ENCODE measurements around the gene ATF5. TPM values are rescaled to one million over a fixed set of nuclear protein-coding genes. Genes with fewer than 3 reads are reported as not detected.

Gene ATF5
- total RNA-seq, 1 donor from 2014 or later: 13.8 TPM

- ATAC-seq (no peak), DNase-seq (no peak)
- intact Hi-C loops (cut with DNase I): no loop called here
- Histone ChIP-seq H3K4me3 (peak overlapping the region; percentile 100), H3K4me1 (peaks cover 28% of the 10 kb centered on the region), H3K27me3 (ENCODE audit: low read depth) (no peaks in the 10 kb centered on the region), H3K27ac (no peak overlapping the region), H3K9me3 (no peaks in the 10 kb centered on the region), H3K36me3 (peaks cover 44% of the 10 kb centered on the region)
- TF ChIP-seq CTCF (IDR thresholded peaks at IDR 0.05): no peak
These were observed 1.3 kb upstream of the ATF5 start for GRCh38 chr19:49927526-49928264.

- peak; percentile 9 for TF ChIP-seq CTCF (IDR thresholded peaks at IDR 0.05)
- ATAC-seq (peak; percentile 93 to 94), DNase-seq (peak; percentile 93)
- intact Hi-C loops (cut with DNase I): no loop called here
- Histone ChIP-seq H3K27me3 (ENCODE audit: low read depth) (no peaks in the 10 kb centered on the region), H3K27ac (peak overlapping the region; percentile 90), H3K36me3 (peaks cover 27% of the 10 kb centered on the region), H3K4me1 (peaks cover 28% of the 10 kb centered on the region), H3K9me3 (no peaks in the 10 kb centered on the region), H3K4me3 (peak overlapping the region; percentile 100)
These were observed 842 bp downstream of the ATF5 start for GRCh38 chr19:49929611-49930482.

GRCh38 chr19:49930483-49931011 is 1.5 kb downstream of the ATF5 start:
- peaks cover 28% of the 10 kb centered on the region for H3K4me1 ChIP-seq
- H3K4me3 ChIP-seq: peak overlapping the region; percentile 100

GRCh38 chr19:49931293-49932040 is 2.5 kb downstream of the ATF5 start:
- TF ChIP-seq CTCF (IDR thresholded peaks at IDR 0.05): no peak
- peaks cover 28% of the 10 kb centered on the region for H3K4me1 ChIP-seq
- H3K27ac ChIP-seq: no peak overlapping the region
- intact Hi-C loops (cut with DNase I): no loop called here
- H3K4me3 ChIP-seq: no peak overlapping the region
- no peak for ATAC-seq
- H3K36me3 ChIP-seq: peaks cover 14% of the 10 kb centered on the region
- no peaks in the 10 kb centered on the region for H3K9me3 ChIP-seq
- DNase-seq: no peak
- no peaks in the 10 kb centered on the region for H3K27me3 ChIP-seq (ENCODE audit: low read depth)

More at GRCh38 chr19:49930483-49931011, 1.5 kb downstream of the ATF5 start:
- peak overlapping the region; percentile 49 for H3K27ac ChIP-seq
- peaks cover 20% of the 10 kb centered on the region for H3K36me3 ChIP-seq
- H3K27me3 ChIP-seq (ENCODE audit: low read depth): no peaks in the 10 kb centered on the region
- peak in 1 of 2 donors; percentile 2 for ATAC-seq
- DNase-seq: no peak
- TF ChIP-seq CTCF (IDR thresholded peaks at IDR 0.05): no peak
- intact Hi-C loops (cut with DNase I): no loop called here
- no peaks in the 10 kb centered on the region for H3K9me3 ChIP-seq

- ATAC-seq: no peak
- Histone ChIP-seq H3K27ac (no peak overlapping the region), H3K9me3 (no peaks in the 10 kb centered on the region), H3K4me3 (no peak overlapping the region), H3K27me3 (ENCODE audit: low read depth) (no peaks in the 10 kb centered on the region), H3K36me3 (peaks cover 9% of the 10 kb centered on the region), H3K4me1 (peaks cover 22% of the 10 kb centered on the region)
- no peak for TF ChIP-seq CTCF (IDR thresholded peaks at IDR 0.05)
- intact Hi-C loops (cut with DNase I): no loop called here
- DNase-seq: no peak
These were observed 3.0 kb downstream of the ATF5 start for GRCh38 chr19:49932041-49932451.
